ENCODE results near the gene SAP30BP.

The SAP30BP gene

DNA sequence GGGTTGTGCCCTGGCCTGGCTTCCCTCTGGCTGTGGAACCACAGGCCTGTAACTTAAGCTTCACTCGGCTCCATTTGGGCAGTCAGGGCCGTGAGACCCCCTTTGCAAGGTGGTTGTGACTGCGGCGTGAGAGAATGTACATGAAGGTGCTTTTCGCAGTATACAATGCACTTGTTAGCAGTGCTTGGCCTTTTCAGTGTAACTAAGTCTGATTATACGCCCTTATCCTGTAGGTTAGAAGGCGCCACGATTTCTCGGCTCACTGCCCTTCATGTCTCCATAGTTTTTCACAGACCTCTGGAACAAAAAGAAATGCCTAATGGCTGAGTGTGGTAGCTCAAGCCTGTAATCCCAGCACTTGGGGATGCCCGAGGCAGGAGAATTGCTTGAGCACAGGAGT is 13.3 kb downstream of the SAP30BP start:
- TF ChIP-seq, protein P1, sequence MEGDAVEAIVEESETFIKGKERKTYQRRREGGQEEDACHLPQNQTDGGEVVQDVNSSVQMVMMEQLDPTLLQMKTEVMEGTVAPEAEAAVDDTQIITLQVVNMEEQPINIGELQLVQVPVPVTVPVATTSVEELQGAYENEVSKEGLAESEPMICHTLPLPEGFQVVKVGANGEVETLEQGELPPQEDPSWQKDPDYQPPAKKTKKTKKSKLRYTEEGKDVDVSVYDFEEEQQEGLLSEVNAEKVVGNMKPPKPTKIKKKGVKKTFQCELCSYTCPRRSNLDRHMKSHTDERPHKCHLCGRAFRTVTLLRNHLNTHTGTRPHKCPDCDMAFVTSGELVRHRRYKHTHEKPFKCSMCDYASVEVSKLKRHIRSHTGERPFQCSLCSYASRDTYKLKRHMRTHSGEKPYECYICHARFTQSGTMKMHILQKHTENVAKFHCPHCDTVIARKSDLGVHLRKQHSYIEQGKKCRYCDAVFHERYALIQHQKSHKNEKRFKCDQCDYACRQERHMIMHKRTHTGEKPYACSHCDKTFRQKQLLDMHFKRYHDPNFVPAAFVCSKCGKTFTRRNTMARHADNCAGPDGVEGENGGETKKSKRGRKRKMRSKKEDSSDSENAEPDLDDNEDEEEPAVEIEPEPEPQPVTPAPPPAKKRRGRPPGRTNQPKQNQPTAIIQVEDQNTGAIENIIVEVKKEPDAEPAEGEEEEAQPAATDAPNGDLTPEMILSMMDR (conservative IDR thresholded peaks at IDR 0.05; ENCODE audit: low read depth), result no peak
- H3K27ac ChIP-seq, result peak overlapping the region; percentile 100
- ChIA-PET POLR2A (ENCODE audit: low non-redundant PET) (interaction anchor here (0.8 kb wide), 1 partner anchor 43 kb away, joined by 3 read pairs; no protein-coding TSS in a partner anchor), CTCF (interaction anchor here (0.6 to 4.0 kb wide), 10 partner anchors 9 to 76 kb away, joined by 3 to 18 read pairs (median 8); partner anchors contain the start of genes ITGB4 and SMIM5)
- DNase-seq (ENCODE audit: low spot score), result no peak

DNA sequence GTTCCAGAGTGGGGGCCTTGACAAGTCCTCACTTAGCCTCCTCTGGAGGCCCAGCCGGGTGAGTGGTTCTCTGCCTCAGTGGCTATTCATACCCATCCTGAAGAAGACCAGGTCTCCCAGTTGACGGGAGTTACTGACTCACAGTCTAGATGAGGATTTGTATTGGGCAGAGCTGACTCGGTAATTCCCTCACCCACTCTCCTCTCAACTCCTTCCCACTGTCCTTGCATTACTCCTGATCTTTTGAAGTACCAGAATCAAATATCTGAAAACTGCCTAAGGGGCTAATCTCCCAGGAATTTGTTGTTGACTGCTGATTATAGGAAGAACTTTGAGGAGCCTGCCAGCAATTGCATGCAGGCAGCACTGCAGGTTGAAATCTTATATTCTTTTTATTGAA is 14.2 kb downstream of the SAP30BP start:
- TF ChIP-seq, protein P1 (conservative IDR thresholded peaks at IDR 0.05; ENCODE audit: low read depth), result no peak
- peak; percentile 55 for DNase-seq (ENCODE audit: low spot score)
- peak overlapping the region; percentile 100 for H3K27ac ChIP-seq
- ChIA-PET POLR2A (ENCODE audit: low non-redundant PET) (interaction anchor here (1.3 kb wide), 1 partner anchor 40 kb away, joined by 6 read pairs; the partner anchor contains the start of gene ITGB4), CTCF (interaction anchor here (4.0 kb wide), 1 partner anchor 69 kb away, joined by 18 read pairs; no protein-coding TSS in a partner anchor)

DNA sequence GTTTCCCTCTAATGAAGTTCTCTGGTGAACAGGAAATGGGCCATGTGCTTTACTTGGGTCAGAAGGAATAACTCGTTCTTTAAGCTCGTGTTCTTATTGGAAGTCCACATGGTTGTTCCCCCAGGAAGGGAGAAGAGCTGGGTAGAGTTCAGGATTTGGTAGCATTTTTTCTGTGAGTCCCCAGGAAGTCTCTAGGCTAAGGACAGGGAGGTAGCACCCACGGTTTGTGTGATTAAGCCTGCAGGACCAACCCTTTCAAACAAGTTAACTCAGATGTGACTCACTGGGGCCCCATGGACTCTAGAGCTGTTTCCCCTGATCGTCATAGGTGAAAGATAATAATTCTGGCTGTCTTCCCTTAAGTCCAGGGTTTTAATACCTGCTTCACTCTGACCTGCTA is 16.4 kb downstream of the SAP30BP start:
- H3K27ac ChIP-seq, result peak overlapping the region; percentile 100
- ChIA-PET POLR2A (ENCODE audit: low non-redundant PET) (interaction anchor here (3.6 kb wide), 1 partner anchor 38 kb away, joined by 39 read pairs; the partner anchor contains the start of gene ITGB4), CTCF (interaction anchor here (0.5 to 1.9 kb wide), 3 partner anchors 38 to 117 kb away, joined by 4 to 6 read pairs (median 4); partner anchors contain the start of gene ITGB4)
- TF ChIP-seq, protein P1 (conservative IDR thresholded peaks at IDR 0.05; ENCODE audit: low read depth), result no peak
- peak; percentile 81 for DNase-seq (ENCODE audit: low spot score)

DNA sequence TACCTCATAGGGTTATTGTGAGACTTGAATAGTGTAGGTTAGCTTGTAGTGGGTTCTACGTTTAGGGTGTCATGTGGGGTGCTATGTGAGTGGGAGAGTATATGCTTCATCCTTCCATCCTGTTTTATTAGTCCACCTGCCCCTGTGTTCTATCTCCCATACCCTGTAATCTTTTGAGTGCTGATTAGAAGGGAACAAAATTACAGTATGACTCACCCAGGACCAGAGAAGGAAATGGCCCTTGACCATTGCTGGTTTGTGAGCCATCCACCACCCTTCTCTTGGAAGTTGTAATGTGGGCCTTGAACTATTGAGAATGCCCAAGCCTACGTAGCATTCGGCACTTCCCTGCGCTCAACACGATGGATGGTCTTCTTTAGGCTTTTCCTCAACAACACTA is 17.1 kb downstream of the SAP30BP start:
- peak overlapping the region; percentile 100 for H3K27ac ChIP-seq
- CTCF ChIA-PET, result interaction anchor here (0.5 to 1.9 kb wide), 5 partner anchors 37 to 117 kb away, joined by 4 to 6 read pairs (median 4); partner anchors contain the start of gene ITGB4
- TF ChIP-seq, protein P1 (conservative IDR thresholded peaks at IDR 0.05; ENCODE audit: low read depth), result no peak
- POLR2A ChIA-PET (ENCODE audit: low non-redundant PET), result interaction anchor here (1.1 to 3.6 kb wide), 2 partner anchors 9 to 38 kb away, joined by 3 to 39 read pairs; partner anchors contain the start of gene ITGB4
- no peak for DNase-seq (ENCODE audit: low spot score)

DNA sequence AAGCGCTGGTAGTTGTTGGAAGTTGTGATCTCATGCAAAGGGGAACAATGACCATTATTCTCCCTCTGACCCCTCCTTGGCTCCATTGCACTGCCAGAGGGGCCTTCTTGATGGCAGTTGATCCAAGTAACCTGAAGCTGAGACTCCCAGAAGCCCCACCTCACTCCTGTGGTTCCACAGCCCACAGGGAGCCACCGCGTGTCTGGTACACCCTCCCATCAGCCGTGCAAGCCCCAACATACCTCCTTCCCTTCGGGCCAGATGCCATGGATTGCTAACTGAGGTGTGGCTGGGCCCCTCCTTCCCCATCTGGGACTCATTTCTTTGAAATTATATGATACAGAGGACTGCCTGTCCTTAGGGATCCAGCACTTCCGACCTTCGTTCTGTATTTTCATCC is 17.8 kb downstream of the SAP30BP start:
- H3K27ac ChIP-seq, result peak overlapping the region; percentile 100
- CTCF ChIA-PET, result interaction anchor here (0.5 to 1.6 kb wide), 2 partner anchors 58 to 65 kb away, joined by 4 to 5 read pairs; no protein-coding TSS in a partner anchor
- POLR2A ChIA-PET (ENCODE audit: low non-redundant PET), result interaction anchor here (1.1 to 3.6 kb wide), 2 partner anchors 8 to 37 kb away, joined by 3 to 39 read pairs; partner anchors contain the start of gene ITGB4
- TF ChIP-seq, protein P1 (conservative IDR thresholded peaks at IDR 0.05; ENCODE audit: low read depth), result no peak
- peak; percentile 93 for DNase-seq (ENCODE audit: low spot score)

DNA sequence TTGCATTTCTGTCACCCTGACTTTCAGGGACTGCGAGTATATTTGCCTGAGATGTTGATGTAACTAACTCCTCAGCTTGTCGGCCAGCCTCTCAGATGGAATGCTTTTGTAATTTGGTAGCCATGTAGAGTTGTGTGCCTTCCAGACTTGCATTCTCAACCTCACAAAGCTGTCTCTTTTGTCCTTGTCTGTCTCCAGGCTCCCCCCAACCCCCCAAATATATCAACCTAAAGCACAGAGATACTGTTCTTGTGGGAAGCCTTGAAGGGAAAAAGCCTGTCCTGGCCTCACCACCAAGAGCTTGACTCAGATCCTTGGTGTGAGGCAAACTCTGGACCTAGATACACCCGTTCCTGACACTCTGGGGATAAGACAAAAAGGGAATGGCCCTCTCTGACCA is 18.4 kb downstream of the SAP30BP start:
- DNase-seq (ENCODE audit: low spot score), result no peak
- POLR2A ChIA-PET (ENCODE audit: low non-redundant PET), result interaction anchor here (0.5 to 3.6 kb wide), 2 partner anchors 37 to 659 kb away, joined by 3 to 39 read pairs; partner anchors contain the start of gene ITGB4
- TF ChIP-seq, protein P1 (conservative IDR thresholded peaks at IDR 0.05; ENCODE audit: low read depth), result no peak
- peak overlapping the region; percentile 100 for H3K27ac ChIP-seq
- CTCF ChIA-PET, result interaction anchor here (1.6 kb wide), 1 partner anchor 64 kb away, joined by 4 read pairs; no protein-coding TSS in a partner anchor
